HG03139 (cell line): ENCODE results near the gene BAZ2B.

Source experiments
- ATAC-seq: cut with Tn5 transposase; IDR thresholded peaks from one replicate; pipeline ENCODE4 v1.9.1; 2021; ENCODE audit not compliant: unreplicated experiment

The BAZ2B gene

GRCh38 chr2:159349674-159350299 is 266.6 kb downstream of the BAZ2B start:
- no peak for ATAC-seq

- no peak for ATAC-seq
These were observed 289.6 kb downstream of the BAZ2B start for GRCh38 chr2:159326569-159327255.

- ATAC-seq = no peak
These were observed 293.9 kb downstream of the BAZ2B start for GRCh38 chr2:159322419-159322818.

- ATAC-seq = no peak
These were observed 298.8 kb downstream of the BAZ2B start for GRCh38 chr2:159317392-159318088.

GRCh38 chr2:159307942-159308341 is 308.4 kb downstream of the BAZ2B start:
- no peak for ATAC-seq

GRCh38 chr2:159300586-159300985 is 315.8 kb downstream of the BAZ2B start:
- no peak for ATAC-seq

- ATAC-seq = no peak
These were observed 317.4 kb downstream of the BAZ2B start for GRCh38 chr2:159298967-159299366.

GRCh38 chr2:159297042-159297707 is 319.2 kb downstream of the BAZ2B start:
- ATAC-seq = no peak

- ATAC-seq = no peak
These were observed 324.2 kb downstream of the BAZ2B start for GRCh38 chr2:159292157-159292556.

- ATAC-seq = no peak
These were observed 325.9 kb downstream of the BAZ2B start for GRCh38 chr2:159290289-159290907.

GRCh38 chr2:159287733-159288132 is 328.6 kb downstream of the BAZ2B start:
- no peak for ATAC-seq

- ATAC-seq = peak; percentile 84
These were observed 329.5 kb downstream of the BAZ2B start for GRCh38 chr2:159286709-159287441.

- ATAC-seq = peak; percentile 21
These were observed 330.2 kb downstream of the BAZ2B start, which contains the start of gene WDSUB1 for GRCh38 chr2:159285929-159286708. WDSUB1 (minus strand) TSS chr2:159286703; CDS start chr2:159283069, 3,634 bp downstream.

- no peak for ATAC-seq
These were observed 330.9 kb downstream of the BAZ2B start for GRCh38 chr2:159285433-159285832.

GRCh38 chr2:159283529-159283928 is 332.8 kb downstream of the BAZ2B start:
- ATAC-seq = no peak

- ATAC-seq = no peak
These were observed 335.3 kb downstream of the BAZ2B start for GRCh38 chr2:159281002-159281401.

GRCh38 chr2:159279700-159280099 is 336.6 kb downstream of the BAZ2B start:
- no peak for ATAC-seq

- no peak for ATAC-seq
These were observed 341.2 kb downstream of the BAZ2B start for GRCh38 chr2:159275111-159275510.

- ATAC-seq = no peak
These were observed 344.2 kb downstream of the BAZ2B start for GRCh38 chr2:159272156-159272555.
